ENCODE measurements around the gene LRP6.

DNA sequence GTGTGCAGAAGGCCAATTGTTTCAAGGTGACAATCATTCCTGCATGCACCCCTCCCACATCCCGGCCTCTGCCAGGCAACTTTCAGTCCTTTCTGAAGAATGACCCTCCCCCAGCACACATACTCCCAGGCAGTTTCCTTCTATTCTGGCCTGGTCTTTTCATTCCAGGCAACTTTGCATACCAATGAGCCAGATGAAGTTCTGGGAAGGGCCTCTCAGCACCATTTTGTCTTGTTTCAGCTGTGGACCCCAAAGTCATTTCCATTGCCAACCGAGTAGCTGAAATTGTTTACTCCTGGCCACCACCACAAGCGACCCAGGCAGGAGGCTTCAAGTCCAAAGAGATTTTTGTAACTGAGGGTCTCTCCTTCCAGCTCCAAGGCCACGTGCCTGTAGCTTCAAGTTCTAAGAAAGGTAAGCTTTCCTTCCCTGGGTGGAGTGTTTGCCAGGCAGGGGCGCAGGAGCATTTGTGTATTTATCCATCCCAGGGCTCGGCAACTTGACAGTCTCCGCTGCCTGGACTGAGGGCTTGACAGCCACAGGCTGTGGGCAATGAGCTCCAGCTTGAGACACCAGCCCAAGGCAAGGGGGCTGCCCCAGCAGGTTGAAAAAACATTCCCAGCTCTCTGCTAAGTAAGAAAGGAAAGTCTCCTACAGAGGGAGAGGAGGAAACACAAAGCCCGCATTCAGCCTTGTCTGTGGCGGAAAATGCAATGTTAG lies 179.7 kb downstream of the LRP6 start:
- no peak for TF ChIP-seq POLR2A (IDR thresholded peaks at IDR 0.05)
- TF ChIP-seq, protein P1, sequence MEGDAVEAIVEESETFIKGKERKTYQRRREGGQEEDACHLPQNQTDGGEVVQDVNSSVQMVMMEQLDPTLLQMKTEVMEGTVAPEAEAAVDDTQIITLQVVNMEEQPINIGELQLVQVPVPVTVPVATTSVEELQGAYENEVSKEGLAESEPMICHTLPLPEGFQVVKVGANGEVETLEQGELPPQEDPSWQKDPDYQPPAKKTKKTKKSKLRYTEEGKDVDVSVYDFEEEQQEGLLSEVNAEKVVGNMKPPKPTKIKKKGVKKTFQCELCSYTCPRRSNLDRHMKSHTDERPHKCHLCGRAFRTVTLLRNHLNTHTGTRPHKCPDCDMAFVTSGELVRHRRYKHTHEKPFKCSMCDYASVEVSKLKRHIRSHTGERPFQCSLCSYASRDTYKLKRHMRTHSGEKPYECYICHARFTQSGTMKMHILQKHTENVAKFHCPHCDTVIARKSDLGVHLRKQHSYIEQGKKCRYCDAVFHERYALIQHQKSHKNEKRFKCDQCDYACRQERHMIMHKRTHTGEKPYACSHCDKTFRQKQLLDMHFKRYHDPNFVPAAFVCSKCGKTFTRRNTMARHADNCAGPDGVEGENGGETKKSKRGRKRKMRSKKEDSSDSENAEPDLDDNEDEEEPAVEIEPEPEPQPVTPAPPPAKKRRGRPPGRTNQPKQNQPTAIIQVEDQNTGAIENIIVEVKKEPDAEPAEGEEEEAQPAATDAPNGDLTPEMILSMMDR (IDR thresholded peaks at IDR 0.05 in 8 of 11, conservative IDR thresholded peaks at IDR 0.05 in 3 of 11) = no peak
